OCI-LY1 (cell line): ENCODE measurements around the gene KREMEN2.

Experiments
- H2AFZ ChIP-seq: fragments of 200-600 bp; sonication (generic), shearing (Covaris generic); 2 replicates; pipeline ENCODE4 v1.6.0; 2014; ENCODE audit warnings: antibody characterized with exemption, mild to moderate bottlenecking, low read length
- H3F3A ChIP-seq: fragments of 200-600 bp; sonication (generic), shearing (Covaris generic); 2 replicates; pipeline ENCODE4 v1.6.0; 2014; ENCODE audit warnings: mild to moderate bottlenecking, antibody characterized with exemption, low read length, moderate library complexity; ENCODE audit not compliant: insufficient read depth
- H3K27ac ChIP-seq: fragments of 200-600 bp; sonication (generic); 2 replicates; pipeline ENCODE4 v1.5.1; 2014; ENCODE audit warnings: low read length, mixed run types, mild to moderate bottlenecking, low read depth; ENCODE audit not compliant: poor library complexity, severe bottlenecking
- H3K27me3 ChIP-seq: fragments of 200-600 bp; sonication (generic); 2 replicates; pipeline ENCODE4 v1.6.0; 2014; ENCODE audit warnings: antibody characterized with exemption, mild to moderate bottlenecking, low read length, moderate library complexity; ENCODE audit not compliant: insufficient read depth
- H3K36me3 ChIP-seq: fragments of 200-600 bp; sonication (generic); 2 replicates; pipeline ENCODE4 v1.6.1; 2014; ENCODE audit warnings: mild to moderate bottlenecking, antibody characterized with exemption, low read length, moderate library complexity, mixed read lengths; ENCODE audit not compliant: insufficient read depth
- H3K4me1 ChIP-seq: fragments of 200-600 bp; sonication (generic); 2 replicates; pipeline ENCODE4 v1.5.1; 2014; ENCODE audit warnings: mild to moderate bottlenecking, low read length, moderate library complexity; ENCODE audit not compliant: insufficient read depth, severe bottlenecking
- H3K4me2 ChIP-seq: fragments of 200-600 bp; sonication (generic), shearing (Covaris generic); 2 replicates; pipeline ENCODE4 v1.6.1; 2014; ENCODE audit warnings: low read length
- H3K4me3 ChIP-seq: fragments of 200-600 bp; sonication (generic); 2 replicates; pipeline ENCODE4 v1.5.1; 2014; ENCODE audit warnings: low read length, low read depth, mild to moderate bottlenecking, mixed read lengths; ENCODE audit not compliant: poor library complexity, severe bottlenecking
- H3K79me2 ChIP-seq: fragments of 200-600 bp; shearing (Covaris generic); 2 replicates; pipeline ENCODE4 v1.6.1; 2016; ENCODE audit warnings: mixed run types, low read length, mixed read lengths; ENCODE audit not compliant: insufficient read depth
- H3K9ac ChIP-seq: fragments of 200-600 bp; sonication (generic), shearing (Covaris generic); 2 replicates; pipeline ENCODE4 v1.6.1; 2014; ENCODE audit warnings: mild to moderate bottlenecking, low read length, mixed read lengths
- H3K9me2 ChIP-seq: fragments of 200-600 bp; sonication (generic), shearing (Covaris generic); 2 replicates; pipeline ENCODE4 v1.6.1; 2014; ENCODE audit warnings: low read depth, mild to moderate bottlenecking, low read length, mixed read lengths
- H3K9me3 ChIP-seq: fragments of 200-600 bp; shearing (Covaris generic); 2 replicates; pipeline ENCODE4 v1.6.1; 2014; ENCODE audit warnings: low read length, mixed read lengths
- H4K20me1 ChIP-seq: fragments of 200-600 bp; sonication (generic), shearing (Covaris generic); 2 replicates; pipeline ENCODE4 v1.6.0; 2016; ENCODE audit warnings: mild to moderate bottlenecking, low read length; ENCODE audit not compliant: insufficient read depth
- CTCF ChIP-seq: fragments of 200-600 bp; sonication (generic), shearing (Covaris generic); IDR thresholded peaks from 2 replicates; pipeline ENCODE4 v1.5.1; 2017; ENCODE audit warnings: mild to moderate bottlenecking, antibody characterized with exemption, low read length, moderate library complexity, mixed read lengths
- EZH2 ChIP-seq: fragments of 200-600 bp; sonication (generic), shearing (Covaris generic); IDR thresholded peaks from 2 replicates; pipeline ENCODE4 v1.8.0; 2017; ENCODE audit warnings: borderline replicate concordance, mixed run types, mild to moderate bottlenecking, antibody characterized with exemption, low read length, moderate library complexity, mixed read lengths

The KREMEN2 gene

GRCh38 chr16:3012828-3013420, 48.8 kb downstream of the KREMEN2 start, which contains the start of gene CLDN9:
Gene CLDN9 (plus strand): TSS chr16:3012923. CDS start chr16:3013363, 440 bp downstream.
- Histone ChIP-seq H3K79me2 (no peaks in the 10 kb centered on the region), H3K9ac (no peak within 1 kb of the TSS), H3K36me3 (no peaks in the 10 kb centered on the region), H3K4me3 (no peak within 1 kb of the TSS), H3K27ac (no peak within 1 kb of the TSS), H3K27me3 (peaks cover 28% of the 10 kb centered on the region), H3K4me2 (no peak within 1 kb of the TSS), H3K9me3 (no peaks in the 10 kb centered on the region), H4K20me1 (no peaks in the 10 kb centered on the region), H2AFZ (no peak within 1 kb of the TSS), H3K9me2 (no peaks in the 10 kb centered on the region), H3K4me1 (peaks cover 2% of the 10 kb centered on the region), H3F3A (no peaks in the 10 kb centered on the region)
- TF ChIP-seq CTCF, result no peak
- TF ChIP-seq EZH2, result no peak

GRCh38 chr16:3013491-3013951, 49.4 kb downstream of the KREMEN2 start:
- no peaks in the 10 kb centered on the region for H3K79me2 ChIP-seq
- H3K27ac ChIP-seq, result no peak overlapping the region
- H2AFZ ChIP-seq, result no peak overlapping the region
- no peaks in the 10 kb centered on the region for H3K9me2 ChIP-seq
- H3K27me3 ChIP-seq, result peaks cover 22% of the 10 kb centered on the region
- H3K4me2 ChIP-seq, result no peak overlapping the region
- H3K4me3 ChIP-seq, result no peak overlapping the region
- TF ChIP-seq EZH2, result no peak
- no peak for TF ChIP-seq CTCF
- no peaks in the 10 kb centered on the region for H3F3A ChIP-seq
- no peaks in the 10 kb centered on the region for H3K9me3 ChIP-seq
- no peaks in the 10 kb centered on the region for H3K36me3 ChIP-seq
- no peaks in the 10 kb centered on the region for H4K20me1 ChIP-seq
- no peak overlapping the region for H3K9ac ChIP-seq
- peaks cover 8% of the 10 kb centered on the region for H3K4me1 ChIP-seq

GRCh38 chr16:3013998-3014690, 50.1 kb downstream of the KREMEN2 start:
- H3K9me2 ChIP-seq, result no peaks in the 10 kb centered on the region
- H3K4me1 ChIP-seq, result peaks cover 10% of the 10 kb centered on the region
- no peak overlapping the region for H3K4me3 ChIP-seq
- no peak for TF ChIP-seq EZH2
- no peak for TF ChIP-seq CTCF
- no peaks in the 10 kb centered on the region for H3K79me2 ChIP-seq
- H2AFZ ChIP-seq, result no peak overlapping the region
- no peak overlapping the region for H3K9ac ChIP-seq
- no peak overlapping the region for H3K4me2 ChIP-seq
- H3F3A ChIP-seq, result no peaks in the 10 kb centered on the region
- no peaks in the 10 kb centered on the region for H4K20me1 ChIP-seq
- H3K27me3 ChIP-seq, result peaks cover 19% of the 10 kb centered on the region
- H3K36me3 ChIP-seq, result no peaks in the 10 kb centered on the region
- no peak overlapping the region for H3K27ac ChIP-seq
- H3K9me3 ChIP-seq, result no peaks in the 10 kb centered on the region
